Activated T-helper 17 cell treated with anti-CD3 and anti-CD28 coated beads, Interleukin-2, amount 50 U/mL, for 72 hours (primary cell): ENCODE results near the gene KRT17. TPM values are rescaled to one million over a fixed set of nuclear protein-coding genes. Genes with fewer than 3 reads are reported as not detected.

ENCODE experiments used
- ATAC-seq: fragments of 150-1000 bp; cut with Tn5 transposase; replicated peaks from 2 replicates; pipeline ENCODE4 v1.10.0; 2021; ENCODE audit warnings: mild to moderate bottlenecking, moderate library complexity
- H3K27ac Mint-ChIP-seq: one replicate; pipeline ENCODE4 v1.8.0; 2022; ENCODE audit warnings: mixed read lengths
- H3K27me3 Mint-ChIP-seq: one replicate; pipeline ENCODE4 v1.8.0; 2022; ENCODE audit warnings: mixed read lengths
- H3K36me3 Mint-ChIP-seq: one replicate; pipeline ENCODE4 v1.8.0; 2022; ENCODE audit warnings: low read depth, mild to moderate bottlenecking, mixed read lengths
- H3K4me1 Mint-ChIP-seq: one replicate; pipeline ENCODE4 v1.8.0; 2022; ENCODE audit warnings: mixed read lengths
- H3K4me3 Mint-ChIP-seq: one replicate; pipeline ENCODE4 v1.8.0; 2022; ENCODE audit warnings: mild to moderate bottlenecking, mixed read lengths
- H3K9me3 Mint-ChIP-seq: one replicate; pipeline ENCODE4 v1.8.0; 2022; ENCODE audit warnings: mixed read lengths
- total RNA-seq, 2 donors: library from RNA; stranded (reverse); gene quantifications; one replicate each; pipeline ENCODE4 v1.2.3, GENCODE V29; 2022

KRT17 gene
- 1 to 10 TPM in 1 of 2 donors, under 1 TPM in 1; 0.58 to 2.5 TPM for total RNA-seq

DNA sequence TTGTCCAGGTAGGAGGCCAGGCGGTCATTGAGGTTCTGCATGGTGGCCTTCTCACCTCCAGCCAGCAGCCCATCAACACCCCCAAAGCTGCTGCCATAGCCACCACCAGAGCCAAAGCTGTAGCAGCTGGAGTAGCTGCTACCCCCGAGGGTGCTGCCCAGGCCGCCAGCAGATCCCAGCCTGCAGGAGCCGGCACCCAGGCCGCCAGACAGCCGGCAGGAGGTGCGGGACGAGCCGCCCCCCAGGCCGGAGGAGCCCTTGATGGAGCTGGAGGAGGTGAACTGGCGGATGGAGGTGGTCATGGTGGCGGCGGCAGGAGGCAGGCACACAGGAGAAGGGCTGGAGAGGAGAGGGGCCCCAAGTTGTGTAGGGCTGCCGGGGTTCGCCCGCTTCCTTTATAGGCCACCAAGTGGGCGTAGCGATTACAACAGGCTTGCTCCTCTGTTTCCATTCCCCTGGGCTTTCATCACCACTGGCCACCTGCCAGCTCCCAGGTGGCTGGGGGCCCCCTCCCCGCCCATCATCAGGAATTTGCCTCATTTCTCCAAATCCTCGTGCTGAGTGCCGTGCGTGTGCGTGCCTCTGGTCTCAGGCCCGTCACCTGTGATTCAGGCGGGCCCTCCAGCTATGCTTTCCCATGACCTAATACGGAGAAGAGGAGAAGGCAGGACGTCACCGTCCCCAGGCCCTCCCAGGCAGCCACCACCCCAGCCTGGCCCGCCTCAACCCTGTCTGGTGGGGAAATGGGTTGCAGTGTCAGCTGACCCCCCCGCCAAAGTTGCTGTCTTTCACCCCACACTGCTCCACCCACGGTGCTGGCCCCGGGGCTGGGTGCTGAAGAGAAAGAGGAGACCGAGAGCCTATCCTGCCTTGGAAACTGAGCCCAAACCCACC lies at the start of gene KRT17:
TSS of gene KRT17 (minus strand) at position 368 of the 894 bp plus-strand sequence. CDS start at position 302, 66 bp downstream.
- Mint-ChIP-seq H3K4me1 (no peaks in the 10 kb centered on the region), H3K27me3 (peaks cover 12% of the 10 kb centered on the region), H3K9me3 (no peaks in the 10 kb centered on the region), H3K4me3 (no peak within 1 kb of the TSS), H3K36me3 (no peaks in the 10 kb centered on the region), H3K27ac (no peak within 1 kb of the TSS)
- ATAC-seq = no peak

DNA sequence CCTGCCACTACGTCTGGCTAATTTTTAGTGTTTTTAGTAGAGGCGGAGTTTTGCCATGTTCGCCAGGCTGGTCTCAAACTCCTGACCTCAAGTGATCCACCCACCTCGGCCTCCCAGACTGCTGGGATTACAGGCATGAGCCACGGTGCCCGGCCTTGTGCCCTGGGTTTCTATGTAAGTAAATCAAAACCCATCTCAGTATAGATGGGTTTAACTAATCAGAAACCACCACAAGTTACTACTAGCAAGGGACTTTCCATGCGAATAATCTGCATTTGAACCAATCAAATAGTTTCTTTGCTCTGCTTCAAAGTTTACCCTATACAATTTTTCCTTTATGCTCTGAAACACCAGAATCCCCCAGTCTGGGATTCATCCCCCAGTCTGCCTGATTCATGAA lies 47.8 kb upstream of the KRT17 start:
- peak; percentile 61 for ATAC-seq
- H3K27ac Mint-ChIP-seq = peak overlapping the region; percentile 81
- H3K27me3 Mint-ChIP-seq = no peaks in the 10 kb centered on the region
- no peaks in the 10 kb centered on the region for H3K9me3 Mint-ChIP-seq
- H3K4me3 Mint-ChIP-seq = peak overlapping the region; percentile 59
- H3K36me3 Mint-ChIP-seq = no peaks in the 10 kb centered on the region
- peaks cover 20% of the 10 kb centered on the region for H3K4me1 Mint-ChIP-seq

DNA sequence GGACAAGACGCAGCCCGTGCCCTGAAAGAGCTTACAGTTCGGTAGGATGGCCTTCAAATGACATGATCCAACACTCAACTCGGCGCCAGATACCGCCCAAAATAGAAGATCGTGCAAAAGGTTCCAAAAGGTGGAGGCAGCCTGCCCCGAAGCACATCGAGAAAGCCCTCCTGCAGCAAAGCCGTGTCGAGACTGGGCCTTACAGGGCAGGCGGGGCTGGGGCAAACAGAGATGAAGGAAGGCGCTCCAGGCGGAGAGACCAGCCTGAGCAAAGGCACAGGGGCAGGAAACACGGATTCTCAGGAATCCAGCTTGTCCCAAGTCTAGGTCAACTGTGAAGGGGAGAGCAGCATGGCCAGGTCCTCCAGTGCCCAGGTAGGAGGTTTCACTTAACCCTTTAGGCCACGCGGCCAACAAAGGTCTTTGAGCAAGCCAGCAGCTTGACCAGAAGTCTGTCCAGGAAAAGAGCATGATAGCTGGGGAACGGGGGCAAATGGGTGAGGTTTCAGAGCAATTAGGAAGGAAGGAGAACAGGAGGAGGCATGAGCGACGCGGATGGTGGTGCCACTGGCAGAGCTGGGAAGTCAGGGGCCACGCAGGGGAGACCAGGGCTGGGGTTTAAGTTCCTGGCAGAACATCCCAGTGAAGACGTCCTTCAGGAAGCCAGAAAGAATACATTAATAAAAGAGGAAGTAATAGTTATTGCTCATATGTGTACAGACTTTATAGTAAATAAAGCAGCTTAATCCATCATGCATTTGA lies 43.1 kb upstream of the KRT17 start:
- Mint-ChIP-seq H3K27ac (peak overlapping the region; percentile 97), H3K4me3 (peak overlapping the region; percentile 93), H3K4me1 (peaks cover 32% of the 10 kb centered on the region), H3K27me3 (no peaks in the 10 kb centered on the region), H3K36me3 (peaks cover 6% of the 10 kb centered on the region), H3K9me3 (no peaks in the 10 kb centered on the region)
- ATAC-seq = no peak

DNA sequence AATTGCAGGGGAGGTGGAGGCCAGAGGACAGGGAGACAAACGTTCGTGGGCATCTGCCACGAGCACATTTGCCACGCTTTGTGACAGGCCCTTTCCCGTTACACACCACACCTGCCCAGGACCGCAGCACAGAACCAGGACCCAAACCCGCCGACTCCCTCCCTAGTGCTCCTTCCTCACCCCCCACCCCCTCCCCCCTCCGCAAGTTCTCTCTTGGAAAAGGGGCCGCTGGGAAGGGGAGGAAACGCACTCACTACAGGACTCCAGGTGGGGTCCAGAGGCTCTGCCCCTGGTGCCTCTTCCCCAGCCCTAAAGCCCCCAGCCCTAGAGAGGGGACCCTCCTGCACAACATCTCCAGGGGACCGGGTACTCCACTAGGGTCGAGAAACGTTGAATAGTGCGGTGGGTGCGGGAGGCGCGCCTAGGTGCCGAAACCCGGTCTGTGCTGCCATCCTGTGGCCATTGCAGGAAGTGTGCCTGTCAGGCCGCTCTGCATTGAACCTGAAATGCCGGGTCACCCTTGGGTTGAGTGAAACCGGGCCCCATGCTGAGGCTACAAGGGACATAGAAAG lies 42.4 kb upstream of the KRT17 start:
- Mint-ChIP-seq H3K4me1 (peaks cover 32% of the 10 kb centered on the region), H3K4me3 (peak overlapping the region; percentile 93), H3K36me3 (peaks cover 6% of the 10 kb centered on the region), H3K9me3 (no peaks in the 10 kb centered on the region), H3K27ac (peak overlapping the region; percentile 97), H3K27me3 (no peaks in the 10 kb centered on the region)
- peak; percentile 53 for ATAC-seq

DNA sequence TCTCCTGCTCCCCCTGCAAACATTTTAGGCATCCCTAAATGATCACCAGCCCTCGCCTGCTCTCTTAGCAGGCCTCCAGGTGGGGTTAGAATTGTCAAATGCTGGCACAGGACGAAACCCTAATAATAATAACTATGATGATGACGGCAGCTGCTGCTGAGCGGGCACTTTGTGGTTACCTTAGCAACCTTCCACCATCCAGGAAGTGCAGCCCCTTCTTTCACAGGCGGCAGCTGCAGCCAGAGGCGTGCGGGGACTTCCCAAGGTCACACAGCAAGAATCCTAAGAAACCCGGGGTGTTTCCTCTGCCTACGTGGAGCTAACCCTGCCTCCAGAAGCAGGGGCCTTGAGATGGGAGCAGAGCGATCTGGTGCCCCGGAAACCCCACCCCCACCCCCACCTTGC lies 41.9 kb upstream of the KRT17 start:
- peak overlapping the region; percentile 93 for H3K4me3 Mint-ChIP-seq
- no peaks in the 10 kb centered on the region for H3K27me3 Mint-ChIP-seq
- H3K4me1 Mint-ChIP-seq = peaks cover 32% of the 10 kb centered on the region
- H3K9me3 Mint-ChIP-seq = no peaks in the 10 kb centered on the region
- ATAC-seq = peak; percentile 66
- peak overlapping the region; percentile 97 for H3K27ac Mint-ChIP-seq
- H3K36me3 Mint-ChIP-seq = peaks cover 6% of the 10 kb centered on the region

DNA sequence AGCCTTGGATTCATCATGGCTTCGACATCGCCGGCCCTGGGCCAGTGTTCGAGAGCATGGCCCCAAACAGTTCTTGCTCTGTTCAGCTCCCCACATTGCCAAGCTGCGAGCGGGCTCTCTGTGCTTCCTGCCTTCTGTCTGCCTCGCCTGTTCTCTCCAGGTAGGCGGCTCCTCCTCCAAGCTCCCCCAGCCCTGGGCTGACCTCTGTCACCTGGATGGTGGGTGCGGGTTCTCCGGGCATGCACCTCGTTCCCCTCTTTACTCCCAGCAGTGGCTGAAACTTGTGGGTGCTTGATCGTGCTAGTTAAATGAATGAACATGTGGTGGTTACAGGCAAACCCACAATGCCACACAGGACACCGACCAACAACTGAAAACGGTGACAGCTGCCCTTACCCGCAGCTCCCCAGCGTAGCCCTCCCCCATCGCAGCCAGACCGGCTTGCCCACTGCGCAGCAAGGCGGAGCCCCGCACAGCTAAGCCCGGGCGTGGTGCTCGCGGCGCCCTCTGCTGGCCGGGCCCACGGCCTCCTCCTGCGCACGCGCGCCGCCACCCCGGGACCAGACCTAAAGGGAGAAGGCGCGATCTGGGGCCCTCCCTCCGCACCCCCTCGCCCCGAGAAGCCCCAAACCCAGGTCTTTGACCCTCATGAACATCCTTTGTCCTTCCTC lies 41.3 kb upstream of the KRT17 start:
- peak overlapping the region; percentile 97 for H3K27ac Mint-ChIP-seq
- H3K36me3 Mint-ChIP-seq = peaks cover 6% of the 10 kb centered on the region
- peak overlapping the region; percentile 93 for H3K4me3 Mint-ChIP-seq
- ATAC-seq = peak; percentile 80
- H3K4me1 Mint-ChIP-seq = peaks cover 32% of the 10 kb centered on the region
- H3K9me3 Mint-ChIP-seq = no peaks in the 10 kb centered on the region
- no peaks in the 10 kb centered on the region for H3K27me3 Mint-ChIP-seq

DNA sequence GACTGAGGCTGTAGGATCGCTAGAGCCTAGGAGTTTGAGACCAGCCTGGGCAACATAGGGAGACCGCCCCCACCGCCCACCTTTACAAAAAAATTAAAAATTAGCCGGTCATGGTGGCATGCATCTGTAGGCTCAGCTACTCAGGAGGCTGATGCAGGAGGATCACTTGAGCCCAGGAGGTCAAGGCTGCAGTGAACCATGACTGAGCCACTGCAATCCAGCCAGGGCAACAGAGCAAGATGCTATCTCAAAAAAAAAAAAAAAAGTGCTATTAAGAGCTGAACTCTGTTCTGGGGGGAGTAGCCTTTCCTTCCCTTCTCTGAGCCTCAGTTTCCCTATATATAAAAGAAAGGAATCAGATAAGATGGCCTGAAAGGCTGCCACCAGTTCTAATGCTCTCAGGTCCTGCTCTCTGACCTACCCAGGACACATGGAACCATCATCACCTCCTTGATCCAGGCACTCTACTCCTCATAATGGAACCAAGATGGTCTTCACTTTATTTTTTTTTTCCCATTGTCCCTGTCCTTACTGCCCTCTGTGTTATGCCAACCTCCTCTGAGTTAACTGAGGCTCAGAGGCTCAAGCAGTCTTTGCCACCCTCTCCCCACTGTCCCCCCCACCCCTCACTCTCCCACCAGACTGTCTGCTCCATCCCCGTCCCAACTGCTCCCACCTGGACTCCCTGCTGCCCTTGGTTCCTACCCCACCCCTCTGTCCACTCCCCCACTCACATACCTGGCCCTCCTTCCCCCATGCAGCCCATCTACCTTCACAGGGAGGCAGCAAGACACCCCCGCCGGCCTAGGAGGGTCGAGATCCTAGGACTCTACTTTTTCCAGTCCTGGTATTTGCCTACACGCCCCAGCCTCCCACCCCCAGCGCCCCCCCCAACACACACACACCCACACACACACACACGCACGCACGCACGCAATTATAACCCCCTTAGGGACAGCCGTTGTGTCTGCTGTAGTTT lies 40.5 kb upstream of the KRT17 start:
- peak overlapping the region; percentile 93 for H3K4me3 Mint-ChIP-seq
- peak overlapping the region; percentile 97 for H3K27ac Mint-ChIP-seq
- H3K4me1 Mint-ChIP-seq = peaks cover 32% of the 10 kb centered on the region

DNA sequence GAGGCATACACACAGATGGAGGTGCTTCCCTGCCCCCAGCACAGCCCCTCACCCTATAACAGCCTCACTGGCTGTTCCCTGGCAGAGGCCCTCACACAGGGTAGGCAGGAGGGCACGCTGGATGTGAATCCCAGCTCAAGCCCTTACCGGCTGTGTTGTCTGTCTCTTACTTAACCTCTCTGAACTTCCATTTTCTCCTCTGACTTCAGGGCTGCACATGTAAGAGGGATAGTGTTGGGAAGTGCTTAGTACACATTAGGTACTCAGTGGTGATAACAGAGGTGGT lies 39.7 kb upstream of the KRT17 start:
- Mint-ChIP-seq H3K4me3 (no peak overlapping the region), H3K36me3 (peaks cover 6% of the 10 kb centered on the region), H3K27me3 (no peaks in the 10 kb centered on the region), H3K27ac (no peak overlapping the region), H3K9me3 (no peaks in the 10 kb centered on the region), H3K4me1 (peaks cover 24% of the 10 kb centered on the region)
- no peak for ATAC-seq

More for the DNA sequence above, 40.5 kb upstream of the KRT17 start:
- ATAC-seq = no peak
- Mint-ChIP-seq H3K9me3 (no peaks in the 10 kb centered on the region), H3K27me3 (no peaks in the 10 kb centered on the region), H3K36me3 (peaks cover 6% of the 10 kb centered on the region)

DNA sequence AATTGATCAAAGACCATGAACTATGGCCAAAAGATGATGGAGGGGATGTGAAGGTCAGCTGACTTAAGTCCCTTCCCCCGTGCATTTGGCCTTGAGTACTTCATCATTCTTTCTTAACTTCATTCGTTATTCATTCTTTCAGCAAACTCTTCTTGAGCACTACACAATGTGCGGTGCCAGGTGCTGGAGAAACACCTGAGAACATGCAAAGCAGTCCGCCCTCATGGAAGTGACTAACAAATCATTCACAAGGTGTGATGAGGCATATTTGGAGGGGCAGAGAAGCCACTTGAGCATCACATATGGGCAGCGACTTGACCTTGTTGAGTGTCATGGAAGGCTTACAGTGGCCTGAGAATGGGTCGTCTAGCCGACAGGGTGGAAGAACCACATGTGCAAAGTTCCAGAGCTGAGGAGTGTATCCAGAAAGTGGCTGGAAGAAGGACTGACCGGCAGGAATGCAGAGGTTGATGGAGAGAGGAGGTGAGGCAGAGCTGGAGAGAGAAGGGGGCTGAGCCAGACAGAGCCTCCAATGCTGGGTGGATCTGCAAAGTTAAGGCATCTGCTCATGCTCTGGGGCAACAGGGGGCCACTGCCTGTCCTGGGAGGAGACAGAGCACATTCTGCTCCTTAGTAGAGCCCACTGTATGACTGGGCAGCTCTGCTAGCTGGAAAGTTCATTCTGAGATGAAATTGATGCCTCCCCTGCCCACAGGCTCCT lies 39.2 kb upstream of the KRT17 start:
- Mint-ChIP-seq H3K4me3 (no peak overlapping the region), H3K9me3 (no peaks in the 10 kb centered on the region), H3K27ac (peak overlapping the region; percentile 37), H3K36me3 (peaks cover 6% of the 10 kb centered on the region), H3K27me3 (no peaks in the 10 kb centered on the region), H3K4me1 (peaks cover 24% of the 10 kb centered on the region)
- ATAC-seq = no peak

DNA sequence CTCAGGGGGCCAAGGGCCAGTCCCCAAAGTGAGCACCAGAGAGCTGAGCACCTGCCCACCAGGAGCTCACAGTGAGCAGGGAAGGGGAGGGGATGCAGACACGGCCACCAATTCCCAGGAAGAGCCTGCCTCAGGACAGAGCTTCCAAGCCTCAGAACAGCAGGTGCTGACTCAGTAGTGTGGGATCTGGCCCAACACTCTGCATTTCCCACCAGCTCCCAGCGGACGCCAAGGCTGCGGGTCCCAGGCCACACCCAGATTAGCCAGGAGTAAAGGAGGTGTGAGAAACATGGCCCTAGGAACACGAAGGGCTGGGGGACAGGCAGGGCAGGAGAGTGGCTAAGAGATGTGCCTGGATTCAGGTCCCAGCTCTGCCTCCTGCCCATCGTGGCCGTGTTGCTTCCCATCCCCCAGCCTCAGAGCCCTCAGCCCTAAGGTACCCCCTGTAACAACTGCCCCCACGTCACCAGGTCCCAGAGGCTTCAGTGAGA lies 35.9 kb upstream of the KRT17 start:
- H3K36me3 Mint-ChIP-seq = no peaks in the 10 kb centered on the region
- H3K4me3 Mint-ChIP-seq = no peak overlapping the region
- peaks cover 3% of the 10 kb centered on the region for H3K27me3 Mint-ChIP-seq
- peaks cover 5% of the 10 kb centered on the region for H3K4me1 Mint-ChIP-seq
- no peaks in the 10 kb centered on the region for H3K9me3 Mint-ChIP-seq
- peak overlapping the region; percentile 46 for H3K27ac Mint-ChIP-seq
- no peak for ATAC-seq

DNA sequence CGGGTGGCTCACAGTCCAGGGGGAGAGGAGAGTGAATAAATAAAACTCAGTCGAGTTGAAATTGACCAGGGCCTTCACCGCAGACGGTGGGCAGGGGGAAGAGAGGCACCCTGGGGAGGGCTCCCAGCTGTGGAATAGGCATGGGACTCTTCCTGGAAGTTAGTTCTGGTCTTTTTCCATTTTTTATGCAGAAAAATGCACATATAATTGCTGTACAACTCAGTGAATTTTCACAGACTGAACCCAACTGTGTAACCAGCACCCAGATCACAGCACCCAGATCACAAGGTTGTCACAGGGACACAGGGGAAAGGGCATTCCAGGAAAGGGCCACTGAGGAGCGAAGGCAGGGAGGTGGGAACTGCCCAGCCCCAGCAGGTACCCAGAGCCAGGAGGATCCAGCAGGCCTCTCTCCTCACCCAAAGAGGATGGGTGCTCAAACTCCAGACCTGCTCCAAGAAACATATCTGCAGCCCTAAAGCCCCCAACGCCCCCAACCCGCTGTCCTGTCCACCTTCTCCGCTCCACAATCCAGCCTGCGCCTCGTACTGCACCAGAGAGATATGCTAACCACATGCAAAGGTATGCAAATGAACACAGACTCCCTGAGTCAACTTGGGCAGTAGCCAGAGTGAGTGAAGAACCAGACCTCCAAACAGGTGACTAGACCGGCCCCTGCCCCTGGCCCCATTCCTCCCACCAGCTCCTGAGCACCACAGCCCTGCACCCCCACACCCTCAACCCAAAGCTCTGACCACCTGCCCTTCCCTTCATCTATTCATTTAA lies 35.2 kb upstream of the KRT17 start:
- Mint-ChIP-seq H3K36me3 (no peaks in the 10 kb centered on the region), H3K4me3 (no peak overlapping the region), H3K4me1 (peaks cover 5% of the 10 kb centered on the region)

DNA sequence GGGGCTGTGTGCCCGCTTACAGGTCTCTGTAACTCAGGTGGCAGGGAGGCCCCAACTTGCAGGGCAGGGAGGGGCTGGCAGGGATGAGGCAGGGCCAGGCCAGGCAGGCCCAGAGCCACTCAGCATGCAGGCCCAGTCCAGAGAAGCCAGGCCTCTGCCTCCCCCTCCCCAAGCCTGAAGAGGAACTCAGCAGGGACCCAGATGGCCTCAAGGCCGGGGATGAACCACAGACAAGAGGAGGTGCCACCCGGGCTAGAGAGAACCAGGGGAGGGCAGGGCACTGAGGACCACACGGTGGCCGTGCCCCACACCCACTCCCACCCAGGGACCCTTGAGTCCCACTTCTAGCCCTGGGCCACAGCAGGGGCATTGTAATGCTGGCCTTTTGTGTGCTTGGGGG lies 34.5 kb upstream of the KRT17 start:
- no peak overlapping the region for H3K4me3 Mint-ChIP-seq
- H3K27ac Mint-ChIP-seq = no peak overlapping the region
- H3K36me3 Mint-ChIP-seq = no peaks in the 10 kb centered on the region
- ATAC-seq = no peak
- no peaks in the 10 kb centered on the region for H3K9me3 Mint-ChIP-seq
- peaks cover 4% of the 10 kb centered on the region for H3K4me1 Mint-ChIP-seq
- H3K27me3 Mint-ChIP-seq = peaks cover 3% of the 10 kb centered on the region

More for the DNA sequence above, 35.2 kb upstream of the KRT17 start:
- no peak for ATAC-seq
- H3K9me3 Mint-ChIP-seq = no peaks in the 10 kb centered on the region
- no peak overlapping the region for H3K27ac Mint-ChIP-seq
- peaks cover 3% of the 10 kb centered on the region for H3K27me3 Mint-ChIP-seq
